K562 (cell line): ENCODE results near the gene ZBTB48. TPM values are rescaled to one million over a fixed set of nuclear protein-coding genes. Genes with fewer than 3 reads are reported as not detected.

Experiments used
- CHD1 ChIP-seq: fragments of 200-600 bp; sonication (generic); IDR thresholded peaks from one replicate; pipeline ENCODE4 v1.6.1; 2012; ENCODE audit warnings: mild to moderate bottlenecking, moderate library complexity, low read length, inconsistent platforms
- MTA1 ChIP-seq: fragments of 450-650 bp; IDR thresholded peaks from 2 replicates; pipeline ENCODE4 v1.6.1; 2017; ENCODE audit warnings: borderline replicate concordance
- NCOA4 ChIP-seq: fragments of 450-650 bp; IDR thresholded peaks from 2 replicates; pipeline ENCODE4 v1.6.1; 2018; ENCODE audit warnings: mild to moderate bottlenecking; ENCODE audit not compliant: partially characterized antibody
- NFE2L1 ChIP-seq: fragments of 450-650 bp; IDR thresholded peaks from 2 replicates; pipeline ENCODE4 v1.6.1; 2016; ENCODE audit warnings: missing genetic modification characterization, low read depth, mild to moderate bottlenecking, missing compliant biosample characterization, moderate library complexity, borderline replicate concordance
- RB1 ChIP-seq: fragments of 450-650 bp; IDR thresholded peaks from 2 replicates; pipeline ENCODE4 v1.6.1; 2017; ENCODE audit warnings: low read depth, mild to moderate bottlenecking
- RBBP5 ChIP-seq: fragments of 200-600 bp; sonication (generic); IDR thresholded peaks from 2 replicates; pipeline ENCODE4 v1.6.1; 2012; ENCODE audit warnings: borderline replicate concordance, mild to moderate bottlenecking, low read length, control low read depth, inconsistent platforms; ENCODE audit not compliant: insufficient read depth, poor library complexity, severe bottlenecking
- TARDBP ChIP-seq: fragments of 450-650 bp; IDR thresholded peaks from 2 replicates; pipeline ENCODE4 v1.6.1; 2016
- ZBTB17 ChIP-seq: fragments of 450-650 bp; formaldehyde crosslinking; IDR thresholded peaks from 2 replicates; pipeline ENCODE4 v1.4.0; 2020; ENCODE audit warnings: mild to moderate bottlenecking
- ZNF212 ChIP-seq: fragments of 450-650 bp; formaldehyde crosslinking; IDR thresholded peaks from 2 replicates; pipeline ENCODE4 v1.4.0; 2020; ENCODE audit warnings: mild to moderate bottlenecking
- ZNF57 ChIP-seq: fragments of 450-650 bp; formaldehyde crosslinking; IDR thresholded peaks from 2 replicates; pipeline ENCODE4 v1.4.0; 2020; ENCODE audit warnings: mild to moderate bottlenecking, moderate library complexity
- ZNF584 ChIP-seq: fragments of 200-800 bp; sonication (Bioruptor generic); IDR thresholded peaks from 2 replicates; pipeline ENCODE4 v1.6.1; 2016; ENCODE audit warnings: low read depth, mild to moderate bottlenecking, missing genetic modification characterization, missing compliant biosample characterization
- ZNF707 ChIP-seq: fragments of 250-450 bp; sonication (Bioruptor Pico); conservative IDR thresholded peaks from 2 replicates; pipeline ENCODE4 v1.8.0; 2022; ENCODE audit warnings: inconsistent platforms, mild to moderate bottlenecking, moderate library complexity
- polyA plus RNA-seq, 8 experiments: library from polyadenylated mRNA; depleted of rRNA in 4 of 8; stranded (reverse) in 5 of 8; unstranded in 3 of 8; fragments of >200 nt; fragmentation: Nextera tagmentation in 2 of 8; fragmentation: Illumina TruSeq in 1 of 8; extraction: Ambion mirVana in 2 of 8; extraction: Trizol in 1 of 8; gene quantifications; 2 replicates each; pipeline versions ENCODE4 v1.2.1 to v1.2.3, GENCODE V29; 2011 to 2014; ENCODE audit warnings: inconsistent platforms in 1 of 8, missing spikeins in 1 of 8
- total RNA-seq, 7 experiments: library from RNA; depleted of rRNA in 6 of 7; stranded (reverse); fragments of >200 nt in 6 of 7; fragmentation: Illumina TruSeq in 2 of 7; extraction: Trizol in 2 of 7; gene quantifications; 2 replicates each; pipeline versions ENCODE4 v1.2.1 to v1.2.3, GENCODE V29; 2011 to 2021; ENCODE audit warnings: low replicate concordance in 1 of 7
- TF ChIP-seq, protein P1 (sequence below): fragments of 250-450 bp; sonication (Bioruptor Pico); IDR thresholded peaks from 2 replicates; pipeline ENCODE4 v1.8.0; 2021; ENCODE audit warnings: moderate library complexity, mild to moderate bottlenecking, inconsistent platforms
- TF ChIP-seq, protein P2 (sequence below), 2 experiments: IDR thresholded peaks; 2 replicates each; pipeline ENCODE4 v1.6.1; 2012; ENCODE audit warnings: improper control_type of control experiment in 2 of 2, low read depth in 2 of 2, low read length in 2 of 2, borderline replicate concordance in 1 of 2
- TF ChIP-seq, protein P3 (sequence below), 3 experiments: fragments of 200-800 bp in 1 of 3; sonication (Bioruptor generic) in 1 of 3; sonication (generic) in 1 of 3; formaldehyde crosslinking in 1 of 3; IDR thresholded peaks; 2 replicates each; pipeline versions ENCODE4 v1.6.1 to v1.8.0; 2016 to 2022; ENCODE audit warnings: mild to moderate bottlenecking in 2 of 3, missing compliant biosample characterization in 2 of 3, missing genetic modification characterization in 2 of 3, missing genetic modification reagents in 1 of 3
- TF ChIP-seq, protein P4 (sequence below), 2 experiments: IDR thresholded peaks; 2 replicates each; pipeline ENCODE4 v1.6.1; 2011; ENCODE audit warnings: borderline replicate concordance in 1 of 2, control low read depth in 1 of 2, low read depth in 1 of 2, low read length in 1 of 2, mild to moderate bottlenecking in 1 of 2, mixed read lengths in 1 of 2, moderate library complexity in 1 of 2; ENCODE audit not compliant: insufficient read depth in 1 of 2, insufficient read length in 1 of 2, poor library complexity in 1 of 2, severe bottlenecking in 1 of 2; ENCODE audit errors: extremely low read depth in 1 of 2
- TF ChIP-seq, protein P5 (sequence below): fragments of 200-800 bp; sonication (Bioruptor generic); IDR thresholded peaks from 2 replicates; pipeline ENCODE4 v1.6.1; 2017; ENCODE audit warnings: missing genetic modification characterization, missing compliant biosample characterization

The ZBTB48 gene
- total and polyA plus RNA-seq, 9 of the 15 experiments (the other 6 are each of a cell fraction or from before 2014, with no cell fraction given) = 1.9 to 66.9 (median 29.5) TPM

DNA sequence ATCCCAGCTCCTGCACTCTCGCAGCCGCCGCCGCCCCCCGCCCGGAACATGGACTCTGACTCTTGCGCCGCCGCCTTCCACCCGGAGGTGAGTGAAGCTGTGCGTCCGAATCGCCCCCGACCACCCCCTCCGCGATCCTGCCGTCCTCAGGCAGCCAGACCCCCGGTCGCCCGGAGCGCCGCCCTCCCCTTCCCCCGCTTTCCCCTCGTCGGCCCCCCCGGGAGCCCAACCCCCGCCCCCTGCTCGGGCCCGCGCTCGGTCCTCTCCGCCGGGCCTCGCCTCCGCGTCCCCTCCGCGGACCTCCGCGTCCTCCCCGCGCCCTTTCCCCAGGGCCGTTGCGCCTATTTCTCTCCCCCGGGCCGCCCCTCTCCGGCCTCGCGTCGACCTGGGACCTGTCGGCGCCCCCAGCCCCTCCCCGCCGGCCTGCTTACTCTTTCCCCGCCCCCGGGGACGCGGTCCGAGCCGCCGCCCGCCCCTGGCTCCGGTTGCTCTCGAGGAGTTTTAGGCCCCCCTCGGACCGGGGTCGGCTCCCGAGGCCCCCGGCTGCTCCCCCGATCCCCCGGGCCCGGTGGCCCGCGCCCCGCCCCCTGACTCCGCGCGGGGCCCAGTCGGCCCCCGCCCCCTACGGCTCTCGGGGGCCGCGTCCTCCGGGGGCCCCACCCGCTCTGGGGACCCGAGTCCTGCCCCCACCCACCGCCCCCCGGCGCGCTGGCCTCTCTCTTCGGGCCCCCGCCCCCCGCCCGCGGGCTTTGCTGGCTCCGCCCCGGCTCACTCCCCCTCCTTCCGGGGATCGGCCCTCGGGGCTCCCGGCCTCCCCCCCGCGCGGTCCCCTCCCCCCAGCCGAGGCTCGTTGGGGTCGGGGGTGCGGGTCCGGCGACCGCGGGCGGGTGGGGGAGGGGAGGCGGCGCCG, 34.5 kb downstream of the ZBTB48 start (continued):
- TF ChIP-seq ZNF584 (CRISPR knock-in tag) (0 out of 2 replicates have a peak, but pooled peaks have one; percentile 2), RB1 (no peak), ZNF707 (CRISPR knock-in tag) (no peak), CHD1 (peak; percentile 69), RBBP5 (peak; percentile 23), NCOA4 (no peak), NFE2L1 (tag) (no peak), ZBTB17 (no peak), MTA1 (no peak), TARDBP (no peak), ZNF212 (CRISPR knock-in tag) (no peak), ZNF57 (CRISPR knock-in tag) (no peak)
- TF ChIP-seq, protein P1, sequence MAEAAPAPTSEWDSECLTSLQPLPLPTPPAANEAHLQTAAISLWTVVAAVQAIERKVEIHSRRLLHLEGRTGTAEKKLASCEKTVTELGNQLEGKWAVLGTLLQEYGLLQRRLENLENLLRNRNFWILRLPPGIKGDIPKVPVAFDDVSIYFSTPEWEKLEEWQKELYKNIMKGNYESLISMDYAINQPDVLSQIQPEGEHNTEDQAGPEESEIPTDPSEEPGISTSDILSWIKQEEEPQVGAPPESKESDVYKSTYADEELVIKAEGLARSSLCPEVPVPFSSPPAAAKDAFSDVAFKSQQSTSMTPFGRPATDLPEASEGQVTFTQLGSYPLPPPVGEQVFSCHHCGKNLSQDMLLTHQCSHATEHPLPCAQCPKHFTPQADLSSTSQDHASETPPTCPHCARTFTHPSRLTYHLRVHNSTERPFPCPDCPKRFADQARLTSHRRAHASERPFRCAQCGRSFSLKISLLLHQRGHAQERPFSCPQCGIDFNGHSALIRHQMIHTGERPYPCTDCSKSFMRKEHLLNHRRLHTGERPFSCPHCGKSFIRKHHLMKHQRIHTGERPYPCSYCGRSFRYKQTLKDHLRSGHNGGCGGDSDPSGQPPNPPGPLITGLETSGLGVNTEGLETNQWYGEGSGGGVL = no peak
- TF ChIP-seq, protein P2, sequence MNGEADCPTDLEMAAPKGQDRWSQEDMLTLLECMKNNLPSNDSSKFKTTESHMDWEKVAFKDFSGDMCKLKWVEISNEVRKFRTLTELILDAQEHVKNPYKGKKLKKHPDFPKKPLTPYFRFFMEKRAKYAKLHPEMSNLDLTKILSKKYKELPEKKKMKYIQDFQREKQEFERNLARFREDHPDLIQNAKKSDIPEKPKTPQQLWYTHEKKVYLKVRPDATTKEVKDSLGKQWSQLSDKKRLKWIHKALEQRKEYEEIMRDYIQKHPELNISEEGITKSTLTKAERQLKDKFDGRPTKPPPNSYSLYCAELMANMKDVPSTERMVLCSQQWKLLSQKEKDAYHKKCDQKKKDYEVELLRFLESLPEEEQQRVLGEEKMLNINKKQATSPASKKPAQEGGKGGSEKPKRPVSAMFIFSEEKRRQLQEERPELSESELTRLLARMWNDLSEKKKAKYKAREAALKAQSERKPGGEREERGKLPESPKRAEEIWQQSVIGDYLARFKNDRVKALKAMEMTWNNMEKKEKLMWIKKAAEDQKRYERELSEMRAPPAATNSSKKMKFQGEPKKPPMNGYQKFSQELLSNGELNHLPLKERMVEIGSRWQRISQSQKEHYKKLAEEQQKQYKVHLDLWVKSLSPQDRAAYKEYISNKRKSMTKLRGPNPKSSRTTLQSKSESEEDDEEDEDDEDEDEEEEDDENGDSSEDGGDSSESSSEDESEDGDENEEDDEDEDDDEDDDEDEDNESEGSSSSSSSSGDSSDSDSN (IDR thresholded peaks at IDR 0.05; ENCODE audit: borderline replicate concordance in 1 of 2, low read depth in 2 of 2, low read length in 2 of 2) = peak in 1 of 2 experiments; percentile 71; a peak in 2 of 4 replicates
- TF ChIP-seq, protein P3, sequence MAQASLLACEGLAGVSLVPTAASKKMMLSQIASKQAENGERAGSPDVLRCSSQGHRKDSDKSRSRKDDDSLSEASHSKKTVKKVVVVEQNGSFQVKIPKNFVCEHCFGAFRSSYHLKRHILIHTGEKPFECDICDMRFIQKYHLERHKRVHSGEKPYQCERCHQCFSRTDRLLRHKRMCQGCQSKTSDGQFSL (CRISPR knock-in tag; IDR thresholded peaks at IDR 0.05) = no peak
- TF ChIP-seq, protein P3 (tag; IDR thresholded peaks at IDR 0.05) = peak in 1 of 2 experiments; percentile 7; a peak in 1 of 4 replicates
- TF ChIP-seq, protein P4, sequence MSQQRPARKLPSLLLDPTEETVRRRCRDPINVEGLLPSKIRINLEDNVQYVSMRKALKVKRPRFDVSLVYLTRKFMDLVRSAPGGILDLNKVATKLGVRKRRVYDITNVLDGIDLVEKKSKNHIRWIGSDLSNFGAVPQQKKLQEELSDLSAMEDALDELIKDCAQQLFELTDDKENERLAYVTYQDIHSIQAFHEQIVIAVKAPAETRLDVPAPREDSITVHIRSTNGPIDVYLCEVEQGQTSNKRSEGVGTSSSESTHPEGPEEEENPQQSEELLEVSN (IDR thresholded peaks at IDR 0.05; ENCODE audit: borderline replicate concordance in 1 of 2, extremely low read depth in 1 of 2, insufficient read depth in 1 of 2, insufficient read length in 1 of 2, low read depth in 1 of 2, low read length in 1 of 2, poor library complexity in 1 of 2, severe bottlenecking in 1 of 2) = peak in 1 of 2 experiments; percentile 13
- TF ChIP-seq, protein P5, sequence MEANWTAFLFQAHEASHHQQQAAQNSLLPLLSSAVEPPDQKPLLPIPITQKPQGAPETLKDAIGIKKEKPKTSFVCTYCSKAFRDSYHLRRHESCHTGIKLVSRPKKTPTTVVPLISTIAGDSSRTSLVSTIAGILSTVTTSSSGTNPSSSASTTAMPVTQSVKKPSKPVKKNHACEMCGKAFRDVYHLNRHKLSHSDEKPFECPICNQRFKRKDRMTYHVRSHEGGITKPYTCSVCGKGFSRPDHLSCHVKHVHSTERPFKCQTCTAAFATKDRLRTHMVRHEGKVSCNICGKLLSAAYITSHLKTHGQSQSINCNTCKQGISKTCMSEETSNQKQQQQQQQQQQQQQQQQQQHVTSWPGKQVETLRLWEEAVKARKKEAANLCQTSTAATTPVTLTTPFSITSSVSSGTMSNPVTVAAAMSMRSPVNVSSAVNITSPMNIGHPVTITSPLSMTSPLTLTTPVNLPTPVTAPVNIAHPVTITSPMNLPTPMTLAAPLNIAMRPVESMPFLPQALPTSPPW (CRISPR knock-in tag) = peak; percentile 96
